Stomach (tissue), 9 donors: ENCODE data around the gene PRSS22. TPM values are rescaled to one million over a fixed set of nuclear protein-coding genes. Genes with fewer than 3 reads are reported as not detected.

ENCODE experiments used
- DNase-seq, 2 donors: peaks; one replicate each; pipeline versions ENCODE4 v3.0.0 to v3.0.0-alpha.2; 2013 to 2019
- H3K27ac ChIP-seq, 5 donors: fragments of 200-600 bp in 4 of 5; sonication (generic) in 4 of 5; one replicate each; pipeline ENCODE4 v1.5.1; 2013 to 2019; ENCODE audit warnings: mild to moderate bottlenecking in 1 of 5, moderate library complexity in 1 of 5
- H3K27me3 ChIP-seq, 3 donors: fragments of 200-600 bp; sonication (generic); one replicate each; pipeline ENCODE4 v1.5.1; 2017 to 2019; ENCODE audit warnings: mixed run types in 1 of 3
- H3K36me3 ChIP-seq, 4 donors: fragments of 200-600 bp; sonication (generic); 1 replicate in 3 of 4; 2 replicates in 1 of 4; pipeline ENCODE4 v1.5.1; 2016 to 2019
- H3K4me1 ChIP-seq, 4 donors: fragments of 200-600 bp; sonication (generic); one replicate each; pipeline ENCODE4 v1.5.1; 2016 to 2019
- H3K4me3 ChIP-seq, 4 donors: fragments of 200-600 bp; sonication (generic) in 3 of 4; one replicate each; pipeline ENCODE4 v1.5.1; 2016 to 2019; ENCODE audit warnings: mild to moderate bottlenecking in 1 of 4
- H3K9me3 ChIP-seq, 4 donors: fragments of 200-600 bp; sonication (generic); one replicate each; pipeline ENCODE4 v1.5.1; 2016 to 2019
- CTCF ChIP-seq, 7 experiments: fragments of 450-650 bp in 4 of 7; fragments of 200-600 bp in 3 of 7; sonication (generic) in 3 of 7; IDR thresholded peaks; one replicate each; pipeline ENCODE4 v1.5.1; 2016 to 2019; ENCODE audit warnings: antibody characterized with exemption in 7 of 7, control low read depth in 2 of 7, mild to moderate bottlenecking in 1 of 7
- EP300 ChIP-seq: sonication (generic); formaldehyde crosslinking; IDR thresholded peaks from one replicate; pipeline ENCODE4 v1.6.1; 2017; ENCODE audit warnings: antibody characterized with exemption
- POLR2A ChIP-seq, 4 donors: fragments of 450-650 bp; IDR thresholded peaks; one replicate each; pipeline ENCODE4 v1.6.1; 2016; ENCODE audit warnings: antibody characterized with exemption in 4 of 4, control low read depth in 2 of 4, mild to moderate bottlenecking in 1 of 4, moderate library complexity in 1 of 4
- POLR2AphosphoS5 ChIP-seq, 3 donors: sonication (generic); formaldehyde crosslinking; IDR thresholded peaks; one replicate each; pipeline ENCODE4 v1.6.1; 2016; ENCODE audit warnings: antibody characterized with exemption in 3 of 3
- WGBS, 5 donors: extraction: QIAGEN DNeasy Blood & Tissue Kit in 3 of 5; methylation state at CpG; one replicate each; pipeline versions ENCODE4 v1.1.5 to v1.1.7; 2013 to 2018; 5-methylcytosine and 5-hydroxymethylcytosine counted together
- intact Hi-C: fragments of 100-400 bp; cut with DNase I; formaldehyde crosslinking; loops from one replicate; pipeline ENCODE4 v1.15.1; 2023; ENCODE audit warnings: low total_unique reads
- polyA plus RNA-seq, 3 donors: library from polyadenylated mRNA; stranded (reverse); fragments of 200-250 nt; gene quantifications; one replicate each; pipeline ENCODE4 v1.2.3, GENCODE V29; 2013
- total RNA-seq, 5 donors: library from RNA; depleted of rRNA; stranded (reverse); fragments of >200 nt; gene quantifications; one replicate each; pipeline versions ENCODE4 v1.1.0 to v1.2.3, GENCODE V29; 2014 to 2016
- donor health status: healthy with polysubstance abuse.
- donor health status: Bipolar disorder and iron deficiency.
- donor health status: healthy.

Gene PRSS22
- total and polyA plus RNA-seq, 8 donors: 1.8 to 62.2 (median 10.3) TPM; not detected in 1

DNA sequence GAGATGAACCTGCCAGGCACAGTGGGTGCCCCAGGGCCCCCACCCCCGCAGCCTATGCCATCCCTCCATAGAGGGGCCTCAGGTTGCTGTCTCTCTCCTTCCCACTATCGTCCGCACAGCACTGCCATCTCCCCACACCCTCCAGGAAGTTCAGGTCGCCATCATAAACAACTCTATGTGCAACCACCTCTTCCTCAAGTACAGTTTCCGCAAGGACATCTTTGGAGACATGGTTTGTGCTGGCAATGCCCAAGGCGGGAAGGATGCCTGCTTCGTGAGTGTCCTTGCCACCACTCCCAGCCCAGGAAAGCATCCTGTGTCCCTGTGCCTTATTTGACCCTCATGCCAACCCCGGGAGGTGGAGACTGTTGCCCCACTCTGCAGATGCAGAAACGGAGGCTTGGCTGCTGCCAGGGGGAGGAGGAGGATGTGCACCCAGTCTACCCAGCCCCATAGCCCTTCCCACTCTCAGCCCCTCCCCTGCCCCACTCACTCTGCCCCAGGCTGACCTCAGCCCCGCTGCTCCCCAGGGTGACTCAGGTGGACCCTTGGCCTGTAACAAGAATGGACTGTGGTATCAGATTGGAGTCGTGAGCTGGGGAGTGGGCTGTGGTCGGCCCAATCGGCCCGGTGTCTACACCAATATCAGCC, 37.0 kb downstream of the PRSS22 start:
- H3K27me3 ChIP-seq: peaks cover 0 to 72% (median 3%) of the 10 kb centered on the region in 3 donors
- H3K36me3 ChIP-seq: no peaks in the 10 kb centered on the region
- no peak for DNase-seq
- no peaks in the 10 kb centered on the region for H3K4me1 ChIP-seq
- H3K27ac ChIP-seq: no peak overlapping the region
- H3K4me3 ChIP-seq: no peak overlapping the region
- TF ChIP-seq CTCF (IDR thresholded peaks at IDR 0.05) (no peak), EP300 (no peak), POLR2A (IDR thresholded peaks at IDR 0.05) (no peak), POLR2AphosphoS5 (IDR thresholded peaks at IDR 0.05) (no peak)
- 77 to 82% (median 80%) methylated on average over 8 to 14 of the region's 14 CpGs for WGBS, 5 donors
- no peaks in the 10 kb centered on the region for H3K9me3 ChIP-seq
- intact Hi-C loops: no loop called here

DNA sequence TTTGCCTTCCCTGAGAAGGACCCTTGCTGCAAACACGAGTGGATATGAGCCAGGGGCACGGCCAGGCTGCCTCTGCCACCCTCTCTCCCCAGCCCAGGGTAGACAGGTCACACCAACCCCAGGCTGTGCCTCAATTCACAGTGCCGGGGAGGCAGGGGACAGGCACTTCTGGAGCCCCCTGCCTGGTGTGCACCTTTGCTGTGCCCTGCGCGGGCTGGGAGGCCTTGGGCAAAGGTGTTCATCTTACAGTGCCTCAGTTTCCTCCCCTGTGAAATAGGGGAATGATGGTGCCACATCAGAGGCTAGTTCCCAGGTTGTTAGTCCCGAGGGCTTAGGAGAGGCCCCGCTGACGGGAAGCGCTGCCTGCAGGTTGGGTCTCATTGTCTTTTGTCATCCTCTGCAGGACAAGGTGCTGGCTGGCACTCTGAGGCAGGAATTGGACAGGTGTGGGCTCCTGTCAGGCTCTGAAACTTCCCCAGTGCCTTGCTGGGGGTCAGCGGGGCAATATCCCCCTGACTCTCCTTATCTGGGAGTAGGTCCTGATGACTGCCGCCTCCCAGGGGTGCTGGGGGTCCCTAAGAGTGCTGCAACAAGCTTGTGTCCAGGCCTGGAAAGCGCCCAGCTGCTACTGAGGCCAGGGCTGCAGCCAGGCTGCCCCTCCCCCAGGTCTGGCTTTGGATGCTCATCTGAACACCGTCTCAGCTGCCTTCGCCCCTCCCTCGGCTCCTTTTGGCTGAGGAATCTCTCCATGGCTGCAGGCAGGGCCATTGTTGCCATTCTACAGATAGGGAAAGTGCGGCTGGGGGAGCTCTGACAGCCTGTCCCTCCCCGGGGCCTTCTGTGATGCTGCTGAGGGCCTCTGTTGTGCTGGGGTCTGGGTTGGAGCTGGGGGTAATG, 37.8 kb downstream of the PRSS22 start:
- no peaks in the 10 kb centered on the region for H3K36me3 ChIP-seq
- intact Hi-C loops: no loop called here
- no peaks in the 10 kb centered on the region for H3K4me1 ChIP-seq
- 68 to 78% (median 73%) methylated on average over 11 to 17 of the region's 17 CpGs for WGBS, 5 donors
- DNase-seq: no peak
- no peak overlapping the region for H3K27ac ChIP-seq
- H3K4me3 ChIP-seq: no peak overlapping the region
- H3K27me3 ChIP-seq: peaks cover 0 to 72% (median 3%) of the 10 kb centered on the region in 3 donors
- H3K9me3 ChIP-seq: no peaks in the 10 kb centered on the region
- TF ChIP-seq POLR2AphosphoS5 (IDR thresholded peaks at IDR 0.05): no peak
- no peak for TF ChIP-seq EP300
- no peak for TF ChIP-seq POLR2A (IDR thresholded peaks at IDR 0.05)
- no peak for TF ChIP-seq CTCF (IDR thresholded peaks at IDR 0.05)

- no peak for DNase-seq
- 86 to 91% (median 88%) methylated on average over 11 to 18 of the region's 18 CpGs for WGBS, 5 donors
- TF ChIP-seq POLR2AphosphoS5 (IDR thresholded peaks at IDR 0.05) (no peak), CTCF (IDR thresholded peaks at IDR 0.05) (no peak), POLR2A (IDR thresholded peaks at IDR 0.05) (no peak), EP300 (no peak)
- Histone ChIP-seq H3K27me3 (peaks cover 0 to 74% (median 3%) of the 10 kb centered on the region in 3 donors), H3K4me3 (no peak overlapping the region), H3K27ac (no peak overlapping the region), H3K4me1 (no peaks in the 10 kb centered on the region), H3K9me3 (no peaks in the 10 kb centered on the region), H3K36me3 (no peaks in the 10 kb centered on the region)
- intact Hi-C loops: no loop called here
Observed at GRCh38 chr16:2819179-2819938, 38.6 kb downstream of the PRSS22 start.

DNA sequence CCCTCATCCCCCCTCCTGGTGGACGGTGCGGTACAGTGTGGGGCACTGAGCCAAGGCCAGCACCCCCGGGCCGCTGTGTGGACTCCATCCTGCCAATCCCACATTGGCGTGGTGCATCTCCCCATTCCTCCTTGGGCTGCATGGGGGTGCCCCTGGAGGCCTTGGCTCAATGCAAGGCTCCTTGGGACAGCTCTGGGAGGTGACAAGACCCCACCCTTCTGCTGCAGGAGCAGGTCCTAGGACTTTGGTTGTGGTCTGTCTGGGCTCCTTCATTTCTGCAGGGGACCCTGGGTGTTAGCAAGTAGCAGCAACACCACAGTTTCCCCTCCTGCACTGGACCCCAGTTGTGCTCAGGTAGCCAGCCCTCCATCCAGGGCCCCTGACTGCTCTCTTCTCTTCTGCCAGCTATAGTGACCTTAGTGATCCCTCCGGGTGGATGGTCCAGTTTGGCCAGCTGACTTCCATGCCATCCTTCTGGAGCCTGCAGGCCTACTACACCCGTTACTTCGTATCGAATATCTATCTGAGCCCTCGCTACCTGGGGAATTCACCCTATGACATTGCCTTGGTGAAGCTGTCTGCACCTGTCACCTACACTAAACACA, 39.6 kb downstream of the PRSS22 start:
- TF ChIP-seq POLR2A (IDR thresholded peaks at IDR 0.05) (no peak), EP300 (no peak), POLR2AphosphoS5 (IDR thresholded peaks at IDR 0.05) (no peak)
- Histone ChIP-seq H3K27me3 (peaks cover 0 to 81% (median 3%) of the 10 kb centered on the region in 3 donors), H3K4me3 (no peak overlapping the region), H3K27ac (no peak overlapping the region), H3K36me3 (no peaks in the 10 kb centered on the region), H3K9me3 (no peaks in the 10 kb centered on the region), H3K4me1 (no peaks in the 10 kb centered on the region)
- DNase-seq: no peak
- intact Hi-C loops: no loop called here
- 77 to 84% (median 79%) methylated on average over 10 of the region's 10 CpGs for WGBS, 5 donors
